Measurements from ENCODE around the gene DIPK1A.

DNA sequence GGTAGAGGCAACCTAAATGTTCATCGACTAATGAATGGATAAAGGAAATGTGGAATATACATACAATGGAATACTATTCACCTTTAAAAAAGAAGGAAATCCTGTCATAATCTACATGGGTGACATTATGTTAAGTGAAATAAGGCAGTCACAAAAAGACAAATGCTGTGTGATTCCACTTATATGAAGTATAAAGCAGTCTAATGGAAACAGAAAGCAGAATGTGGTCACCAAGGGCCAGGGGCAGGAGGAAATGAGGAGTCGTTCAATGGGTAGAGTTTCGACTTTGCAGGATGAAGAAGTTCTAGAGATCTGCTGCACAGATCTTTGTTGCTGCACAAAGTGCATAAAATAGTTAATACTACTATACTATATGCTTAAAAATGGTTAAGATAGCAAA, 7.8 kb downstream of the DIPK1A start:
- TF ChIP-seq EZH2 (IDR thresholded peaks at IDR 0.05; ENCODE audit: insufficient read depth, poor library complexity, severe bottlenecking) (no peak), EZH2phosphoT487 (IDR thresholded peaks at IDR 0.05; ENCODE audit: insufficient read depth, low read depth) (no peak)
